K562 (cell line): ENCODE data around the gene FAAH. TPM values are rescaled to one million over a fixed set of nuclear protein-coding genes. Genes with fewer than 3 reads are reported as not detected.

Experiments
- E2F1 ChIP-seq: sonication (generic); formaldehyde crosslinking; IDR thresholded peaks from 2 replicates; pipeline ENCODE4 v1.8.1; 2023; ENCODE audit warnings: mild to moderate bottlenecking, missing genetic modification reagents, moderate library complexity
- FOSL1 ChIP-seq: fragments of 200-800 bp; sonication (Bioruptor generic); conservative IDR thresholded peaks from 2 replicates; pipeline ENCODE4 v1.6.1; 2016; ENCODE audit warnings: missing genetic modification characterization, missing compliant biosample characterization
- GABPB2 ChIP-seq: fragments of 250-450 bp; sonication (Bioruptor Pico); conservative IDR thresholded peaks from 2 replicates; pipeline ENCODE4 v1.5.1; 2021; ENCODE audit warnings: mild to moderate bottlenecking
- TRIM28 ChIP-seq: fragments of 450-650 bp; IDR thresholded peaks from 2 replicates; pipeline ENCODE4 v1.6.1; 2017
- ZBTB7A ChIP-seq: IDR thresholded peaks from 2 replicates; pipeline ENCODE4 v1.6.1; 2011; ENCODE audit warnings: low read depth, mild to moderate bottlenecking, low read length, moderate library complexity, borderline replicate concordance; ENCODE audit not compliant: control insufficient read depth
- polyA plus RNA-seq, 8 experiments: library from polyadenylated mRNA; depleted of rRNA in 4 of 8; stranded (reverse) in 5 of 8; unstranded in 3 of 8; fragments of >200 nt; fragmentation: Nextera tagmentation in 2 of 8; fragmentation: Illumina TruSeq in 1 of 8; extraction: Ambion mirVana in 2 of 8; extraction: Trizol in 1 of 8; gene quantifications; 2 replicates each; pipeline versions ENCODE4 v1.2.1 to v1.2.3, GENCODE V29; 2011 to 2014; ENCODE audit warnings: inconsistent platforms in 1 of 8, missing spikeins in 1 of 8
- total RNA-seq, 7 experiments: library from RNA; depleted of rRNA in 6 of 7; stranded (reverse); fragments of >200 nt in 6 of 7; fragmentation: Illumina TruSeq in 2 of 7; extraction: Trizol in 2 of 7; gene quantifications; 2 replicates each; pipeline versions ENCODE4 v1.2.1 to v1.2.3, GENCODE V29; 2011 to 2021; ENCODE audit warnings: low replicate concordance in 1 of 7

Gene FAAH
- total and polyA plus RNA-seq, 9 of the 15 experiments (the other 6 are each of a cell fraction or from before 2014, with no cell fraction given): 0.06 to 1.1 (median 0.32) TPM

- TF ChIP-seq E2F1 (no peak), ZBTB7A (peak; percentile 2; the same call in 1 of the 2 replicates), TRIM28 (no peak), FOSL1 (tag) (peak; percentile 29; the same call in 1 of the 2 replicates), GABPB2 (CRISPR knock-in tag) (no peak)
Measured at GRCh38 chr1:46461809-46462448, 67.8 kb downstream of the FAAH start (continued).

Other genes starting within 250 kb of the FAAH start
Only the 7 nearest of the 12 such genes appear.
- 0.86 and 1.00 TPM in 2 replicates for gene LURAP1, start 191.0 kb upstream of the FAAH start, total RNA-seq (2014; rRNA removed)
- gene LURAP1, start 191.0 kb upstream of the FAAH start, total RNA-seq (2014; rRNA removed; fragmentation: Illumina TruSeq; extraction: Trizol): 0.40 and 0.54 TPM in 2 replicates
- gene LURAP1, start 191.0 kb upstream of the FAAH start, total RNA-seq (2015; rRNA removed; fragmentation: Illumina TruSeq; extraction: Trizol): 0.18 and 0.34 TPM in 2 replicates
- gene LURAP1, start 191.0 kb upstream of the FAAH start, total RNA-seq (2021): 0.60 and 0.72 TPM in 2 replicates
- gene LURAP1, start 191.0 kb upstream of the FAAH start, polyA plus RNA-seq (2011; rRNA removed): 0.76 and 1.1 TPM in 2 replicates
- gene LURAP1, start 191.0 kb upstream of the FAAH start, polyA plus RNA-seq (2014; fragmentation: Illumina TruSeq; extraction: Trizol): 0.45 and 0.54 TPM in 2 replicates
- gene LURAP1, start 191.0 kb upstream of the FAAH start, polyA plus RNA-seq (2014; fragmentation: Nextera tagmentation; extraction: Ambion mirVana): under 1 TPM in 1 of 2 experiments, not detected in 1; 0.07 TPM
- 0.50 and 1.2 TPM in 2 replicates for gene LURAP1, start 191.0 kb upstream of the FAAH start, polyA plus RNA-seq (2014; rRNA removed)
- 33.1 and 37.5 TPM in 2 replicates for gene RAD54L, start 146.6 kb upstream of the FAAH start, total RNA-seq (2014; rRNA removed)
- gene RAD54L, start 146.6 kb upstream of the FAAH start, total RNA-seq (2014; rRNA removed; fragmentation: Illumina TruSeq; extraction: Trizol): 19.9 and 25.3 TPM in 2 replicates
- 30.9 and 31.2 TPM in 2 replicates for gene RAD54L, start 146.6 kb upstream of the FAAH start, total RNA-seq (2015; rRNA removed; fragmentation: Illumina TruSeq; extraction: Trizol)
- gene RAD54L, start 146.6 kb upstream of the FAAH start, total RNA-seq (2021): 67.0 and 72.7 TPM in 2 replicates
- 17.9 and 38.9 TPM in 2 replicates for gene RAD54L, start 146.6 kb upstream of the FAAH start, polyA plus RNA-seq (2011; rRNA removed)
- gene RAD54L, start 146.6 kb upstream of the FAAH start, polyA plus RNA-seq (2014; fragmentation: Illumina TruSeq; extraction: Trizol): 77.7 and 80.1 TPM in 2 replicates
- 10 to 100 TPM; 37.1 to 92.3 TPM for gene RAD54L, start 146.6 kb upstream of the FAAH start, polyA plus RNA-seq (2014; fragmentation: Nextera tagmentation; extraction: Ambion mirVana)
- gene RAD54L, start 146.6 kb upstream of the FAAH start, polyA plus RNA-seq (2014; rRNA removed): 38.2 and 43.9 TPM in 2 replicates
- gene LRRC41, start 90.7 kb upstream of the FAAH start, total RNA-seq (2014; rRNA removed): 49.0 and 61.0 TPM in 2 replicates
- 27.2 and 30.7 TPM in 2 replicates for gene LRRC41, start 90.7 kb upstream of the FAAH start, total RNA-seq (2014; rRNA removed; fragmentation: Illumina TruSeq; extraction: Trizol)
- 47.1 and 49.7 TPM in 2 replicates for gene LRRC41, start 90.7 kb upstream of the FAAH start, total RNA-seq (2015; rRNA removed; fragmentation: Illumina TruSeq; extraction: Trizol)
- gene LRRC41, start 90.7 kb upstream of the FAAH start, total RNA-seq (2021): 64.3 and 64.7 TPM in 2 replicates
- 39.6 and 70.2 TPM in 2 replicates for gene LRRC41, start 90.7 kb upstream of the FAAH start, polyA plus RNA-seq (2011; rRNA removed)
- 52.3 and 56.7 TPM in 2 replicates for gene LRRC41, start 90.7 kb upstream of the FAAH start, polyA plus RNA-seq (2014; fragmentation: Illumina TruSeq; extraction: Trizol)
- 10 to 100 TPM; 10.5 to 11.7 TPM for gene LRRC41, start 90.7 kb upstream of the FAAH start, polyA plus RNA-seq (2014; fragmentation: Nextera tagmentation; extraction: Ambion mirVana)
- gene LRRC41, start 90.7 kb upstream of the FAAH start, polyA plus RNA-seq (2014; rRNA removed): 44.2 and 50.0 TPM in 2 replicates
- 2,410 and 3,306 TPM in 2 replicates for gene UQCRH, start 90.6 kb upstream of the FAAH start, total RNA-seq (2014; rRNA removed)
- gene UQCRH, start 90.6 kb upstream of the FAAH start, total RNA-seq (2014; rRNA removed; fragmentation: Illumina TruSeq; extraction: Trizol): 2,696 and 2,943 TPM in 2 replicates
- gene UQCRH, start 90.6 kb upstream of the FAAH start, total RNA-seq (2015; rRNA removed; fragmentation: Illumina TruSeq; extraction: Trizol): 1,782 and 1,893 TPM in 2 replicates
- gene UQCRH, start 90.6 kb upstream of the FAAH start, total RNA-seq (2021): 1,267 and 1,360 TPM in 2 replicates
- 2,284 and 2,713 TPM in 2 replicates for gene UQCRH, start 90.6 kb upstream of the FAAH start, polyA plus RNA-seq (2011; rRNA removed)
- 1,923 and 1,965 TPM in 2 replicates for gene UQCRH, start 90.6 kb upstream of the FAAH start, polyA plus RNA-seq (2014; fragmentation: Illumina TruSeq; extraction: Trizol)
- gene UQCRH, start 90.6 kb upstream of the FAAH start, polyA plus RNA-seq (2014; fragmentation: Nextera tagmentation; extraction: Ambion mirVana): 1,000 to 10,000 TPM; 4,348 to 5,184 TPM
- gene UQCRH, start 90.6 kb upstream of the FAAH start, polyA plus RNA-seq (2014; rRNA removed): 1,877 and 2,534 TPM in 2 replicates
- gene NSUN4, start 53.5 kb upstream of the FAAH start, total RNA-seq (2014; rRNA removed): 33.4 and 37.0 TPM in 2 replicates
- gene NSUN4, start 53.5 kb upstream of the FAAH start, total RNA-seq (2014; rRNA removed; fragmentation: Illumina TruSeq; extraction: Trizol): 34.1 and 39.0 TPM in 2 replicates
- gene NSUN4, start 53.5 kb upstream of the FAAH start, total RNA-seq (2015; rRNA removed; fragmentation: Illumina TruSeq; extraction: Trizol): 33.8 and 34.2 TPM in 2 replicates
- 43.3 and 44.4 TPM in 2 replicates for gene NSUN4, start 53.5 kb upstream of the FAAH start, total RNA-seq (2021)
- gene NSUN4, start 53.5 kb upstream of the FAAH start, polyA plus RNA-seq (2011; rRNA removed): 60.2 and 65.6 TPM in 2 replicates
- 47.8 and 47.9 TPM in 2 replicates for gene NSUN4, start 53.5 kb upstream of the FAAH start, polyA plus RNA-seq (2014; fragmentation: Illumina TruSeq; extraction: Trizol)
- gene NSUN4, start 53.5 kb upstream of the FAAH start, polyA plus RNA-seq (2014; fragmentation: Nextera tagmentation; extraction: Ambion mirVana): 10 to 100 TPM; 47.3 to 54.9 TPM
- 43.5 and 46.3 TPM in 2 replicates for gene NSUN4, start 53.5 kb upstream of the FAAH start, polyA plus RNA-seq (2014; rRNA removed)
- 0.86 and 1.2 TPM in 2 replicates for gene DMBX1, start 95.5 kb downstream of the FAAH start, total RNA-seq (2014; rRNA removed)
- gene DMBX1, start 95.5 kb downstream of the FAAH start, total RNA-seq (2014; rRNA removed; fragmentation: Illumina TruSeq; extraction: Trizol): 0.55 and 0.64 TPM in 2 replicates
- 0.79 and 1.0 TPM in 2 replicates for gene DMBX1, start 95.5 kb downstream of the FAAH start, total RNA-seq (2015; rRNA removed; fragmentation: Illumina TruSeq; extraction: Trizol)
- gene DMBX1, start 95.5 kb downstream of the FAAH start, total RNA-seq (2021): 2.5 and 3.8 TPM in 2 replicates
- gene DMBX1, start 95.5 kb downstream of the FAAH start, polyA plus RNA-seq (2011; rRNA removed): 4.3 and 10.7 TPM in 2 replicates
- 1.6 and 2.4 TPM in 2 replicates for gene DMBX1, start 95.5 kb downstream of the FAAH start, polyA plus RNA-seq (2014; fragmentation: Illumina TruSeq; extraction: Trizol)
- under 1 TPM; 0.25 to 0.37 TPM for gene DMBX1, start 95.5 kb downstream of the FAAH start, polyA plus RNA-seq (2014; fragmentation: Nextera tagmentation; extraction: Ambion mirVana)
- gene DMBX1, start 95.5 kb downstream of the FAAH start, polyA plus RNA-seq (2014; rRNA removed): 2.3 and 3.4 TPM in 2 replicates
- not detected in 2 replicates for gene KNCN, start 157.3 kb downstream of the FAAH start, total RNA-seq (2014; rRNA removed)
- not detected in 2 replicates for gene KNCN, start 157.3 kb downstream of the FAAH start, total RNA-seq (2014; rRNA removed; fragmentation: Illumina TruSeq; extraction: Trizol)
- gene KNCN, start 157.3 kb downstream of the FAAH start, total RNA-seq (2015; rRNA removed; fragmentation: Illumina TruSeq; extraction: Trizol): not detected in 2 replicates
- gene KNCN, start 157.3 kb downstream of the FAAH start, total RNA-seq (2021): not detected in 2 replicates
- gene KNCN, start 157.3 kb downstream of the FAAH start, polyA plus RNA-seq (2011; rRNA removed): not detected in 2 replicates
- gene KNCN, start 157.3 kb downstream of the FAAH start, polyA plus RNA-seq (2014; fragmentation: Illumina TruSeq; extraction: Trizol): not detected in 2 replicates
- gene KNCN, start 157.3 kb downstream of the FAAH start, polyA plus RNA-seq (2014; fragmentation: Nextera tagmentation; extraction: Ambion mirVana): not detected
- not detected in 2 replicates for gene KNCN, start 157.3 kb downstream of the FAAH start, polyA plus RNA-seq (2014; rRNA removed)